Fibroblast of the conjunctiva (primary cell): Measurements from ENCODE around the gene DNLZ.
"Not testable (repeated sequence)": the region's sequence is repeated elsewhere in the genome, so short reads cannot be mapped to it uniquely, and the experiment has no call there.

Experiments used
- DNase-seq: peaks from one replicate; pipeline ENCODE4 v3.0.0-alpha.2; 2010; ENCODE audit warnings: low read depth

Gene DNLZ

GRCh38 chr9:136359774-136360718 lies 3.5 kb downstream of the DNLZ start:
- no peak for DNase-seq

- no peak for DNase-seq
Measured at GRCh38 chr9:136358888-136359287, 4.7 kb downstream of the DNLZ start.

GRCh38 chr9:136358016-136358415 lies 5.5 kb downstream of the DNLZ start:
- no peak for DNase-seq

GRCh38 chr9:136357202-136357725 lies 6.3 kb downstream of the DNLZ start:
- no peak for DNase-seq

- no peak for DNase-seq
Measured at GRCh38 chr9:136355616-136356557, 7.7 kb downstream of the DNLZ start.

GRCh38 chr9:136354592-136355085 lies 8.9 kb downstream of the DNLZ start:
- no peak for DNase-seq

- no peak for DNase-seq
Measured at GRCh38 chr9:136353757-136354488, 9.6 kb downstream of the DNLZ start.

GRCh38 chr9:136353088-136353487 lies 10.5 kb downstream of the DNLZ start:
- no peak for DNase-seq

GRCh38 chr9:136352682-136353081 lies 10.9 kb downstream of the DNLZ start:
- no peak for DNase-seq

GRCh38 chr9:136351868-136352267 lies 11.7 kb downstream of the DNLZ start:
- DNase-seq: not testable (repeated sequence)

GRCh38 chr9:136351252-136351800 lies 12.2 kb downstream of the DNLZ start:
- DNase-seq: no peak

GRCh38 chr9:136349546-136349945 lies 14.0 kb downstream of the DNLZ start:
- DNase-seq: no peak

GRCh38 chr9:136348691-136349090 lies 14.9 kb downstream of the DNLZ start:
- no peak for DNase-seq

- no peak for DNase-seq
Measured at GRCh38 chr9:136347472-136348256, 15.9 kb downstream of the DNLZ start.

- DNase-seq: no peak
Measured at GRCh38 chr9:136346927-136347465, 16.5 kb downstream of the DNLZ start.

GRCh38 chr9:136346157-136346481 lies 17.4 kb downstream of the DNLZ start:
- no peak for DNase-seq

GRCh38 chr9:136345281-136346156 lies 18.0 kb downstream of the DNLZ start:
- DNase-seq: no peak

- no peak for DNase-seq
Measured at GRCh38 chr9:136344544-136345280, 18.8 kb downstream of the DNLZ start.

- no peak for DNase-seq
Measured at GRCh38 chr9:136343884-136344269, 19.7 kb downstream of the DNLZ start.
